H1 (cell line): ENCODE measurements around the gene NDUFA8.

Experiments used
- CTCF ChIP-seq, 3 experiments: IDR thresholded peaks; 1 replicate in 2 of 3; 2 replicates in 1 of 3; pipeline versions ENCODE4 v1.5.1 to v1.6.1; 2011; ENCODE audit warnings: low read length in 3 of 3, mild to moderate bottlenecking in 3 of 3, inconsistent platforms in 2 of 3, low read depth in 1 of 3, moderate library complexity in 1 of 3; ENCODE audit not compliant: insufficient read depth in 1 of 3; ENCODE audit errors: control extremely low read depth in 1 of 3
- MAFK ChIP-seq: IDR thresholded peaks from 2 replicates; pipeline ENCODE4 v1.6.1; 2012; ENCODE audit warnings: low read depth, mild to moderate bottlenecking, improper control_type of control experiment, low read length
- POLR2A ChIP-seq, 2 experiments: IDR thresholded peaks; 1 replicate in 1 of 2; 2 replicates in 1 of 2; pipeline ENCODE4 v1.6.1; 2011; ENCODE audit warnings: low read depth in 2 of 2, low read length in 2 of 2, mild to moderate bottlenecking in 2 of 2; ENCODE audit errors: control extremely low read depth in 1 of 2
- RFX5 ChIP-seq: IDR thresholded peaks from 2 replicates; pipeline ENCODE4 v1.6.1; 2011; ENCODE audit warnings: low read depth, low read length, improper control_type of control experiment, borderline replicate concordance

- TF ChIP-seq CTCF (IDR thresholded peaks at IDR 0.05; ENCODE audit: control extremely low read depth in 1 of 3, insufficient read depth in 1 of 3, low read depth in 1 of 3, low read length in 3 of 3) (no peak), RFX5 (no peak), POLR2A (IDR thresholded peaks at IDR 0.05; ENCODE audit: control extremely low read depth in 1 of 2, low read depth in 2 of 2, low read length in 2 of 2) (no peak), MAFK (no peak)
Measured at GRCh38 chr9:122195875-122196274, 36.3 kb upstream of the NDUFA8 start.
